Activated CD4-positive, alpha-beta T cell treated with anti-CD3 and anti-CD28 coated beads, Interleukin-2, amount 50 U/mL, for 16 hours (primary cell): ENCODE results near the gene ZNF644.
"Not testable (repeated sequence)": the region's sequence is repeated elsewhere in the genome, so short reads cannot be mapped to it uniquely, and the experiment has no call there.

Experiments used
- DNase-seq: peaks from one replicate; pipeline ENCODE4 v3.0.0-alpha.2; 2020

The ZNF644 gene

GRCh38 chr1:90977522-90977921 lies 44.3 kb downstream of the ZNF644 start:
- DNase-seq, result no peak

GRCh38 chr1:90973897-90974798 lies 47.7 kb downstream of the ZNF644 start:
- no peak for DNase-seq

- no peak for DNase-seq
These were observed 51.6 kb downstream of the ZNF644 start for GRCh38 chr1:90970208-90970607.

- DNase-seq, result no peak
These were observed 52.6 kb downstream of the ZNF644 start for GRCh38 chr1:90969241-90969640.

- no peak for DNase-seq
These were observed 57.3 kb downstream of the ZNF644 start for GRCh38 chr1:90964444-90965035.

- no peak for DNase-seq
These were observed 58.2 kb downstream of the ZNF644 start for GRCh38 chr1:90963651-90964050.

- DNase-seq, result no peak
These were observed 58.6 kb downstream of the ZNF644 start for GRCh38 chr1:90963236-90963635.

GRCh38 chr1:90959352-90960206 lies 62.3 kb downstream of the ZNF644 start:
- DNase-seq, result peak; percentile 25

GRCh38 chr1:90957497-90957896 lies 64.3 kb downstream of the ZNF644 start:
- DNase-seq, result no peak

GRCh38 chr1:90955769-90956168 lies 66.1 kb downstream of the ZNF644 start:
- no peak for DNase-seq

GRCh38 chr1:90952906-90953305 lies 68.9 kb downstream of the ZNF644 start:
- no peak for DNase-seq

GRCh38 chr1:90951009-90951408 lies 70.8 kb downstream of the ZNF644 start:
- no peak for DNase-seq

GRCh38 chr1:90948301-90948700 lies 73.5 kb downstream of the ZNF644 start:
- no peak for DNase-seq

- no peak for DNase-seq
These were observed 75.2 kb downstream of the ZNF644 start for GRCh38 chr1:90946630-90947029.

GRCh38 chr1:90945287-90945686 lies 76.5 kb downstream of the ZNF644 start:
- DNase-seq, result no peak

- no peak for DNase-seq
These were observed 77.9 kb downstream of the ZNF644 start for GRCh38 chr1:90943966-90944365.

GRCh38 chr1:90940746-90941145 lies 81.1 kb downstream of the ZNF644 start:
- no peak for DNase-seq

GRCh38 chr1:90936731-90937130 lies 85.1 kb downstream of the ZNF644 start:
- DNase-seq, result no peak

- no peak for DNase-seq
These were observed 85.8 kb downstream of the ZNF644 start for GRCh38 chr1:90936061-90936460.

GRCh38 chr1:90928231-90928630 lies 93.6 kb downstream of the ZNF644 start:
- DNase-seq, result not testable (repeated sequence)

- not testable (repeated sequence) for DNase-seq
These were observed 94.2 kb downstream of the ZNF644 start for GRCh38 chr1:90927674-90928073.

- DNase-seq, result no peak
These were observed 94.9 kb downstream of the ZNF644 start for GRCh38 chr1:90926971-90927370.
